Measurements from ENCODE around the gene DPEP3. TPM values are rescaled to one million over a fixed set of nuclear protein-coding genes. Genes with fewer than 3 reads are reported as not detected.
"Not testable (repeated sequence)": the region's sequence is repeated elsewhere in the genome, so short reads cannot be mapped to it uniquely, and the experiment has no call there.

Gene DPEP3
- total RNA-seq, 1 donor from 2014 or later = 0.18 TPM

GRCh38 chr16:68019167-68019680 lies 38.9 kb upstream of the DPEP3 start:
- Histone ChIP-seq H3K27me3 (ENCODE audit: low read depth) (no peaks in the 10 kb centered on the region), H3K4me3 (no peak overlapping the region), H3K36me3 (peaks cover 12% of the 10 kb centered on the region), H3K27ac (no peak overlapping the region), H3K9me3 (no peaks in the 10 kb centered on the region), H3K4me1 (peaks cover 25% of the 10 kb centered on the region)
- no peak for DNase-seq
- TF ChIP-seq CTCF (IDR thresholded peaks at IDR 0.05) = no peak
- intact Hi-C loops (cut with DNase I) = no loop called here
- no peak for ATAC-seq

GRCh38 chr16:68015681-68016080 lies 35.4 kb upstream of the DPEP3 start, which contains the start of gene DPEP2NB:
Gene DPEP2NB, minus strand, starts transcription at chr16:68015911. Its CDS starts 141 bp downstream, at chr16:68015770.
- Histone ChIP-seq H3K9me3 (no peaks in the 10 kb centered on the region), H3K4me1 (peaks cover 9% of the 10 kb centered on the region), H3K36me3 (no peaks in the 10 kb centered on the region)

GRCh38 chr16:68013440-68013839 lies 33.1 kb upstream of the DPEP3 start:
- no peak overlapping the region for H3K4me3 ChIP-seq
- no peak overlapping the region for H3K27ac ChIP-seq
- peaks cover 9% of the 10 kb centered on the region for H3K4me1 ChIP-seq
- TF ChIP-seq CTCF (IDR thresholded peaks at IDR 0.05) = no peak
- H3K36me3 ChIP-seq = no peaks in the 10 kb centered on the region
- no peak for DNase-seq
- no peaks in the 10 kb centered on the region for H3K27me3 ChIP-seq (ENCODE audit: low read depth)
- intact Hi-C loops (cut with DNase I) = no loop called here
- peak in 1 of 2 donors; percentile 21 for ATAC-seq
- no peaks in the 10 kb centered on the region for H3K9me3 ChIP-seq

More at GRCh38 chr16:68015681-68016080, 35.4 kb upstream of the DPEP3 start, which contains the start of gene DPEP2NB:
- Histone ChIP-seq H3K27me3 (ENCODE audit: low read depth) (no peaks in the 10 kb centered on the region), H3K27ac (no peak within 1 kb of the TSS), H3K4me3 (no peak within 1 kb of the TSS)
- TF ChIP-seq CTCF (IDR thresholded peaks at IDR 0.05) = no peak
- intact Hi-C loops (cut with DNase I) = no loop called here
- DNase-seq = no peak
- ATAC-seq = no peak

- DNase-seq; intact Hi-C loops (cut with DNase I); H3K4me3 ChIP-seq; H3K27me3 ChIP-seq (ENCODE audit: low read depth); H3K36me3 ChIP-seq; ATAC-seq; H3K9me3 ChIP-seq; H3K27ac ChIP-seq: not testable (repeated sequence)
- H3K4me1 ChIP-seq = peaks cover 28% of the 10 kb centered on the region
Measured at GRCh38 chr16:68009872-68010271, 29.6 kb upstream of the DPEP3 start.

- Histone ChIP-seq H3K4me1 (peaks cover 29% of the 10 kb centered on the region), H3K36me3 (no peaks in the 10 kb centered on the region), H3K9me3 (no peaks in the 10 kb centered on the region), H3K27me3 (ENCODE audit: low read depth) (no peaks in the 10 kb centered on the region), H3K27ac (no peak overlapping the region), H3K4me3 (no peak overlapping the region)
- TF ChIP-seq CTCF (IDR thresholded peaks at IDR 0.05) = no peak
- intact Hi-C loops (cut with DNase I) = no loop called here
- no peak for DNase-seq
- no peak for ATAC-seq
Measured at GRCh38 chr16:68009157-68009735, 28.9 kb upstream of the DPEP3 start.

- no peak overlapping the region for H3K4me3 ChIP-seq
- H3K36me3 ChIP-seq = no peaks in the 10 kb centered on the region
- peak; percentile 77 for DNase-seq
- intact Hi-C loops (cut with DNase I) = no loop called here
- peak; percentile 91 to 92 for ATAC-seq
- H3K9me3 ChIP-seq = no peaks in the 10 kb centered on the region
- H3K27me3 ChIP-seq (ENCODE audit: low read depth) = no peaks in the 10 kb centered on the region
- TF ChIP-seq CTCF (IDR thresholded peaks at IDR 0.05) = no peak
- H3K27ac ChIP-seq = peak overlapping the region; percentile 86
- H3K4me1 ChIP-seq = peaks cover 27% of the 10 kb centered on the region
Measured at GRCh38 chr16:68005786-68006286, 25.5 kb upstream of the DPEP3 start.

Data from lower lobe of right lung (tissue), 2 donors.